CD4-positive, alpha-beta T cell treated with Interleukin-1 beta for 1 hour (primary cell): ENCODE data around the gene ALOX15.
A peak's percentile ranks its signal among the peaks of the same experiment; 100 is the strongest.
"Not testable (repeated sequence)": the region's sequence is repeated elsewhere in the genome, so short reads cannot be mapped to it uniquely, and the experiment has no call there.

ENCODE experiments used
- DNase-seq, 2 donors: peaks; one replicate each; pipeline ENCODE4 v3.0.0-alpha.2; 2020 to 2022

Gene ALOX15

DNA sequence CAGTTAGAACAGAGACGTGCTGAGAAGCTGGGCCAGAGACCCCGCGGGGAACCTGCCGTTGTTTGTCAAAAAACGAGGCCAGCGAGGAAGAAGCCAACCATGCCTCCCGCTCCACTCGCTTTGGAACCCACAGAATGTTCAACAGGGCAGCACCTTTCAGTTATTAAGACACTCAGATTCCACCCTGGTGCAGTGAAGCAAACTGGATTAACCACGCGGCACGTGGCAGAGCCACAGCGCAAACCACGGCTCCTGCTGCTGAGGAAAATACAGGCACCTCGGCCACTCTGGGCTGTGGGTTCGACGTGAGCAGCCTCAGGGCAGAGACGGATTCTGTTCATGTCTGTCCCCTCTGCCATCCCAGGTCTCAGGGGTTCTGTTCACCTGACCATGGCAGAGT lies 24.4 kb downstream of the ALOX15 start:
- DNase-seq = no peak

DNA sequence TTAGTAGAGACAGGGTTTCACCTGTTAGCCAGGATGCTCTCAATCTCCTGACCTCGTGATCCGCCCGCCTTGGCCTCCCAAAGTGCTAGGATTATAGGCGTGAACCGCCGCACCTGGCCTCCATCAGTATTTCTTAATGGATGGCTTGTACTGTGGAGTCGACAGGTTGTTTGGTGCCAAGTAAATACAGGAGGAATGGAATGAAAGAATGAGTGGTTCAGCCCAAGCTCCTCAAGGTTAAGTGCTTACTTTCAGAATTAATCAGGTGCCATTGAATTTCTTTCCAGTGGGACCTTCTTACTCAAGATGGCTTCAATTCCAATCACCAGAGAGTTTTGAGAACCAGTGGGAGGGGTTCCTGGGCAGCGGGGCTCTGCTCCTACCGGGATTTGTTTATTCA lies 25.0 kb downstream of the ALOX15 start:
- no peak for DNase-seq

DNA sequence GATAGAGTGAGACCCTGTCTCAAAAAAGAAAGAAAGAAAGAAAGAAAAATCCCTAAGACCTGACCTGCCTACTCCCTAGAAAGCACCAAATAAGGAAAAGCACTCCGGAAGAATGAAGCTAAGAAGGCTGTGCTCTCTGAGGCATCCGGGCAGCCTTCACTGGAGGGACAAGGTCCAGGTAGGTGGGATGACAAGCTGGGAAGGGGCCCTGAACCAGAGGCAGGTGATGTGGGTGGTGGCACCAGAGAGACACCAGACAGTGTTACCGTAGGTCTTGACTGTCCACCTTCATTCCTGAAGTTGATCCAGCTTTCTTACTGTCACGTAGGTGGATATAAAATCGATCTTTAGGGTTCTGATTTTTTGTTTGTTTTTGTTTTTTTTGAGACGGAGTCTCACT lies 30.8 kb downstream of the ALOX15 start:
- DNase-seq = no peak

DNA sequence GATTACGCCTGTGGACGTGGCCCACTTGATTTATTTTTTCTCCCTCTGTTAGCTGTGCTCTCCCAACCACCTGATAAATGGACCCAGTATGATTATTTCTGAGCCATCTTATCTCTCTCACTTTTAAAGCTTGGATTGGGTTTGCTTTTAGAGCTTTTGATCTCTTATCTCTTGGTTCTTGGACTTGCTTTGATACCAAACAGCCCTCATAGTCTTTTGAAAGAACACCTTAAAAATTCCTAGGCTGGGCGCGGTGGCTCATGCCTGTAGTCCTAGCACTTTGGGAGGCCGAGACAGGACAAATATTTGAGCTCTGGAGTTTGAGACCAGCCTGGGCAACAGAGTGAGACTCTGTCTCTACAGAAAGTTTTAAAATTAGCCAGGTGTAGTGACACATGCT lies 31.3 kb downstream of the ALOX15 start:
- no peak for DNase-seq

DNA sequence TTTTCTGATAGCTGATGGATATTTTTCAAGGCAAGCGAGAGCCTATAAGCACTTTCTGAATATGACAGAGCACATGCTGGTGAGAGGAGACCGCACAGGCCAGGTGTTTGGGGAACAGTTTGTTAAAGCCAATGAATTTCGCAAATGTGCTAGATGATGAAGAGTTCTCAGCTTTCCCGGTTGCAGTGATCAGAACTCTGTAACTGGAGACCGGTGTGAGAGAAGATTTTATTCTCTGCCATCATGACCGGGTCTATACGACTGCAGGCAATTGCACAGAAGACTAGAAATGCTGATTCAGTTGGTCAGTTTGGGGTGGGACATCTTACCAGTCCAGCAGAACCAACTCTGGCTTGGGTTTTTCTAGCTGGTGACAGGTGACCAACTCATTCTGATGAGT lies 31.7 kb downstream of the ALOX15 start:
- DNase-seq = no peak

DNA sequence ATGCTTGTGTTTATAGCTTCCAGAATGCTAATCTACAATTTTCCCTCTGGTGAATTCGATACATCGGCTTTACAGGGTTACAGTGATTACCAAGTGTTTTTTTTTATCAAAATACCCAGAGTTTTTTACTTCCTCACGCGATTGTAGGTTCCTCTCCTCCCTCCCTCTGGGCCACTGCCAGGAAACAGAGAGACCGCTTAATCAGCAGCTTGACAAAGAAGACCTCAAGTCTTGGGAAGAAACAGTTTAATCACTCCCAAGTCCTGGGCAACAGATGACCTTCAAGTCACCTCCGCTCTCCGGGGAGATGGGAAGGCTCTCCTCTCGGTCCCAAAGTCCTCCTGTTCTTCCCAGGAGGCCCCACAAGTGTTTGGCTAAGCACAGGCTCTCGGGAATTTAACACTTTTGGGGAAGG lies 33.7 kb downstream of the ALOX15 start:
- DNase-seq = peak in 1 of 2 donors; percentile 25

DNA sequence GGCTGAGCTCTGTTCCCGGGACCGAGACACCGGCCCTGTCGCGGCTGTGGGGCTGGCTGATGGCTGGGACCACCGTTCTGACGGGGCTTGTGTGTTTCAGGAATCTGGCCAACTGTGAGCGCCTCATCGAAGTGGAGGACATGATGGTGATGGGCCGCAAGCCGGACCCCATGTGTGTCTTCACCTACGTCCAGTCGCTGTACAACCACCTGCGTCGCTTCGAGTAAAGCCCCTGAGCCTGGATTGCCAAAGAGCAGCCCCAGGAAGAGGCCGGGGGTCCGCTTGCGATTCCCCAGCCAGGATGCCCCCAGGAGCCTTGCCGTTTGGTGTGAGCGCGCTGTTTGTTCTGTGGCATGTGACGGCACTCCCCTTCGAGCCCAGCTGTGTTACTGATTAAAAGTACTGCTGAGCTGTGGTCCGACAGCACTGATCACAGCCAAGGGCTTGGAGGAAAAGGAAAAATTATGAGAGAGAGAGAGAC lies 34.2 kb downstream of the ALOX15 start:
- no peak for DNase-seq

DNA sequence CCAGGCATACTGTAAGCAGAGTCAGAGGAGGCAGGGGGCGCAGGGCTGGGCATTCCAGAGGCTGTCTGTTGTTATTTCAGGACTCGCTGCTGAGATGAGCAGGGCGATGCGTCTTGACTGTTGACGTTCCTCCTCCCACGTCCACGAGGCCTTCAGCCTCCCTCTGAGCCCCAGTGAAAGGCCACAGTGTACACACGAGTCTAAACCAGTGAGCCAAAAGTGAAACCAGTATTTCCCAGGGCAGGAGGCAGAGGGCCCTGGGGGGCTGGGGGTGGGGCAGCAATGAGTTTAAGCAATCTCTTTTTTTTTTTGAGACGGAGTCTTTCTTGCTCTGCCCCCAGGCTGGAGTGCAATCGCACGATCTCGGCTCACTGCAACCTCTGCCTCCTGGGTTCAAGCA lies 35.7 kb downstream of the ALOX15 start:
- no peak for DNase-seq

DNA sequence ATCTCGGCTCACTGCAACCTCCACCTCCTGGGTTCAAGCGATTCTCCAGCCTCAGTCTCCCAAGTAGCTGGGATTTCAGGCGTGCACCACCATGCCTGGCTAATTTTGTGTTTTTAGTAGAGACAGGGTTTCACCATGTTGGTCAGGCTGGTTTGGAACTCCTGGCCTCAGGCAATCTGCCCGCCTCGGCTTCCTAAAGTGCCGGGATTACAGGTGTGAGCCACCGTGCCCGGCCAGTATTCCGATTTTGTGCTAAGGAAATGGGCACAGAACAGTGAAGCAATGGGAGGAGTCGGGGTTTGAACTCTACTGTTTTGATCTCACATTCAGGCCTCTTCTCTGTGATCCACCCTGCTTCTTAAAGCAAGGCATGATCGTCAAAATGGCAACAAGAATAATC lies 36.7 kb downstream of the ALOX15 start:
- DNase-seq = not testable (repeated sequence)

DNA sequence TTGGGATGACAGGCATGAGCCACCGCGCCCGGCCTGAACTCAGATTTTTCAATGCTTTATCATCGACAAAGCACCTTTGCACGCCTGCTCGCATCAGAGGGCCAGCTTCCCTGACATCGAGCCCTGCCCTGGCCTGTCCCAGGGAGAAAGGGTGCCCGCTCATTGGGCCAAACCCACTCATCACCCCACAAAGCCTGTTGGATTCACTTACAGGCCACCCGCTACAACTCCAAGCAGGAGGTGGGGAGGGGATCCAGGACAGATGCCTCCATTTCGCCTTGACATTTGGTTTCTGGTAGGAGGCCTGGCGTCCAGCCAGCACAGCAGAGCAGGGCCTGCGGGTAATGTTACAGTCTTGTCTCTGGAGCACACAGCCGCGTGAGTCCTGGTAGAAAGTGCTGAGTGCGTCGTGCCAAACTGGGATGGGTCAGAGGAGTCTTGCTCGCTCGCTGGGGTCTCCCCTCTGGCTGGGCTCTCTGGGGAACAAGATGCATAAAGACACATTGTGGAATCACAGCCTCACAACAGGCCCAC lies 37.3 kb downstream of the ALOX15 start:
- DNase-seq = no peak

DNA sequence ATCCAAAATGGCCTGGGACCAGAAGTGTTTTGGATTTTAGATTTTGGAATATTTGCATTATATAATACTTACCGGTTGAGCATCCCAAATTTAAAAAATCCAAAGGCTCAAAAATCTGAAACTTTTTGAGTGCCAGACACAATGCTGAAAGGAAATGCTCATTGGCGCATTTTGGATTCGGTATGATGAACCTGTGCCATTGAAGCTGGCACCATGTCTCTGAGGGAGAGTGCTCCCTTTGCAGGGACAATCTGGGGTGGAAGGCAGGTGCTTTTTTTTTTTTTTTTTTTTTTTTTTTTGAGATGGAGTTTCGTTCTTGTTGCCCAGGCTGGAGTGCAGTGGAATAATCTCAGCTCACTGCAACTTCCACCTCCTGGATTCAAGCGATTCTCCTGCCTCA lies 39.4 kb downstream of the ALOX15 start:
- DNase-seq = no peak

DNA sequence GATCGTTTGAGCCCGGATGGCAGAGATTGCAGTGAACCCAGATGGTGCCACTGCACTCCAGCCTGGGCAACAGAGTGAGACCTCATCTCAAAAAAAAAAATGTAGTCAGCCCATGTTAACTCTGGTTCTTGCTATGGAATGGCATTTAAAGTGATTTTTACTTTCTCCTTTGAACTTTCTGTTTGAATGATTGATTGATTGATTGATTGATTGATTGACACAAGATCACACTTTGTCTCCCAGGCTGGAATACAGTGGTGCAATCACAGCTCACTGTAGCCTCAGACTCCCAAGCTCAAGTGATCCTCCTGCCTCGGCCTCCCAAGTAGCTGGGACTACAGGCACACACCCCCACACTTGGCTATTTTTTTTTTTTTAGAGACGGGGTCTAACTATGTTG lies 40.2 kb downstream of the ALOX15 start:
- DNase-seq = no peak

DNA sequence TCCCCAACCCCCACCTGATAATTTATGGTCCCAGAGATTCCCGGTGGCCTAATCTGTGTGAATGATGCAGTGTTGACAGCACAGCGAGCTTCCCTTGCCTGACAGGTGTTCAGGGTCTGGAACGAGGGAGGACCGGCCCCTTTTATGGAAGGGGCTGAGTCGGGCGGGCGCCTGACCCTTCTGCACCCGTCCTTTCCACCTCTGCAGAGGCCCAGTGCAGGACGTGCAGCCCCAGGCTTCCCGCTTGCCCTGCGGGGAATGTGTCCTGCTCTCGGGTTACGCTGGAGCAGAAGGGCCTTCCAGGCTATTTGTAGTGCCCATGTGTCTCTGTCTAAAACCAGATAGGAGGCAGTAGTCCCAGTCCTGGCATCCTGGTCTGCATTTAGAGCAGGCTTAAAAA lies 40.9 kb downstream of the ALOX15 start:
- DNase-seq = no peak

DNA sequence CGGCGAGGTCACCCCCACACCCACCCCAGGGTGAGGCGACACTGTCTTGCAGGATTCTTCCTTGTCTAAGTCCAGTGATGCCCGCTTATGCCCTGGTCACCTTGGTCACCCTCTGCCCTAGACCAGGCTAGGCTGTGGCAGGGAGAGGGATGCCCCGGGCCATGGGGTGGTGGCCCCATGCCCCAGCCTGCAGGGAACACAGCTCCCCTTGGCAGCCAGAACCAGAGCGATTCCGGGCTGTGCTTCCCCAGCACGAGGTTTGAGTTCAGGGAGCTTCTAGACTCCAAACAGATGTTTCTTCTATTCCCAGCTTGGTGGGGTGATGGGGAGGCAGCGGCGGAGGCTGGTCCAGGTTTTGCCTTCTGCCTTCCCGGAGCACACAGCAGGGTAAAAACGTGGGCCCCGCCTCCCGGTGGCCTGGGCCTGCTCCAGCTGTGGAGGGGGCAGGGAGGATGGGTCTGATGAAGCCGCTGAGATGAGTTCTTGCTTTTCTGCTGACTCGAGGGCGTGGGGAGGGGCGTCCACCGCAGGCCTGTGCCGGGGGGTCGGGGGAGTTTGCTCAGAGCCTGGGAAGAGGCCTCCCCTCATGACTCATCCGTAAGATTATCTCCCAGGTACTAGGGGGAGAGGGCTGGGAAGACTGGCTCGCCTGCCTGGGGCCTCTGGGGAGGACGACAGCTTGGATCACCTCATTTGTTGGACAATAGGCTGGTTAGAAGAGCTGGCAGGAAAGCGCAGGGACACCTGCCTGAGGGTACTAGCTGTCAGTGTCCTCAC lies 41.8 kb downstream of the ALOX15 start:
- DNase-seq = no peak

DNA sequence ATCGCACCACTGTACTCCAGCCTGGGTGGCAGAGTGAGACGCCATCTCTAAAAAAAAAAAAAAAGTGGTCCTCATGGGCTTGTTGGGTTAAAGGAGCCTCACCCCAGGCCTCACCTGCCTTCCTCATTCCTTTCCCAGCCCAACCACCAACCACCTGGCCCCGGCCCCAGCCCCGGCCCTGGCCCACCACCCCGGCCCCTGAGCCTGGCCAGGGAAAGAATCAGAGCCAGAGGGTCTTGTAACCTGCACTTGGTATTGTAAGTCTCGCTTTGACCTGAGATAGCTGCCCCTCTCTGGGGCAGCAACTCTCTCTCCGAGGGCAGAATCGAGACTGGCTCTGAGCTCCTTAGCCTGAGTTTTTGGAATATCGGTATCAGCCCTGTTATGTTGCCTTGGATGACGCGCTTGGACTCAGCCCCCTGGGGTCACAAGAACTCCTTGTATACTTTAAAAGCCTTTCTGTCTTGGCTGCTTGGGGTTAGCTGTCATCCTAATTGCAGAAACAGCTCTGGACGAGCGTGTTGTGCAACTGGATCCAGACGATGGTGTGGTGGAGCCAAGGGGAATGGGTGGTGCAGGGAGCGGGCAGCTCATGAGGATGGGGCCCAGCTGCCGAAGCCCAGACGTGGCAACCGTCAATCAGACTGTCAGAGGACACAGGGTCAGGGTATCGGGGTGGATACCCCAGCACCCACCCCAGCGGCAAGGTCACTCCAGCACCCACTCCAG lies 42.5 kb downstream of the ALOX15 start:
- no peak for DNase-seq

DNA sequence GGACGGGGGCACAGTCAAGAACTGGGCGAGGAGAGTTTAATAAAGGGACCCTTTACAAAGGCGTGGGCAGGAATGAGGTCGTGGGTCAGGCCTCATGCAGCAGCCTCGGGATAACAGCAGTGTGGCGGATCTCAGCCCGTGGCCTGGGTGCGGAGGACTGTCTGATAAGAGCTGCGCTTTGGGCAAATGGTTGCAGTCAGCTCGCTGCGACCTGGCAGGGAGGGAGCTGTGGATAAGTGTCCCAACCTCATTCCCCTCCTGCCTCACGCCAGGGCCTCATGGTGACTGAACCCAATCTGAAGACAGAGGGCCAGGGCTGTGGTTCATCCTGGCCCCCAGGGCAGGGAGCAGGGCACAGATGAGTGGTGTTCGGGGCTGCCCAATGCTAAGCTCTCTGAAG lies 43.5 kb downstream of the ALOX15 start:
- DNase-seq = no peak

DNA sequence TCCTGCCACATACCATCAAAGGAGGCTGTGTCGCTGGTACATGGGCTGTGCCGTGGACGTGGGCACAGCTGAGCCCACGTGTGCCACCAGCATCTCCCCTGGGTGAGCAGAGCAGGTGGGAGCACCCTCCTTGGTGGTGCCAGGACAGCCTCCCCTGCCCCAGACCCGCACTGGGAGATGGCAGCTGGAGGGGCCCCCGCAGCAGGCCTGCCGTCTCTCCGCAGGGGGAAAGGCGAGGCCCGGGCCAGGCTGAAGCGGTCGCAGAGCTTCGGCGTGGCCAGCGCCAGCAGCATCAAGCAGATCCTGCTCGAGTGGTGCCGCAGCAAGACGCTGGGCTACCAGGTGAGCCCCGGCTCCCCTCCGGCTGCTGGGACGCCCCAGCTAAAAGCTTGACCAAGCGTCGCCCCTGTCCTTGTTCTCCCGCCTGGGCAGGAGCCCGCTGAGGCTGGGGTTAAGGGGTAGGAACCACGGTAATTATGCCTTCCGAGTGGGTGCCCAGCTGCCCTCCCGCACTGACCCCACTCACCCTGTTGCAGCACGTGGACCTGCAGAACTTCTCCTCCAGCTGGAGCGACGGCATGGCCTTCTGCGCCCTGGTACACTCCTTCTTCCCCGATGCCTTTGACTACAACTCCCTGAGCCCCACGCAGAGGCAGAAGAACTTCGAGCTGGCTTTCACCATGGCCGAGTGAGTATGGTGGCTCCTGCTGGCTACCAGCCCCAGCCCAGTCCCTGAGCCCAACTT lies 44.7 kb downstream of the ALOX15 start:
- DNase-seq = no peak

DNA sequence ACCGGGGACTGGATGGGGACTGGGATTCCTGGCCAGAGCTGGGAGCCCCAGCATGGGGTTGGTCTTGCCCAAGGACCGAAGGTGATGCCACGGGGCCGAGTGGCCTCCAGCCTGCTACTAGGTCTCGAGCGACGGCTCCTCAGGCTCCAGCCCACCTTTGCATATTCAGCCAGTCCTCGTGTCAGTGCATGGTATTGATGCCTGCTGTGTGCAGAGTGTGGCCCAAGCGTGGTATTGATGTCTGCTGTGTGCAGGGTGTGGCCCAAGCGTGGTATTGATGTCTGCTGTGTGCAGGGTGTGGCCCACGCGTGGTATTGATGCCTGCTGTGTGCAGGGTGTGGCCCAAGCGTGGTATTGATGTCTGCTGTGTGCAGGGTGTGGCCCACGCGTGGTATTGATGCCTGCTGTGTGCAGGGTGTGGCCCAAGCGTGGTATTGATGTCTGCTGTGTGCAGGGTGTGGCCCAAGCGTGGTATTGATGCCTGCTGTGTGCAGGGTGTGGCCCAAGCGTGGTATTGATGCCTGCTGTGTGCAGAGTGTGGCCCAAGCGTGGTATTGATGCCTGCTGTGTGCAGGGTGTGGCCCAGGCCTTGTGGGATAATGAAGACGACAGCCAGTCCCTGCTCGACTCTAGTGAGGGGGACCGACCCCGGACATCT lies 45.7 kb downstream of the ALOX15 start:
- not testable (repeated sequence) for DNase-seq

DNA sequence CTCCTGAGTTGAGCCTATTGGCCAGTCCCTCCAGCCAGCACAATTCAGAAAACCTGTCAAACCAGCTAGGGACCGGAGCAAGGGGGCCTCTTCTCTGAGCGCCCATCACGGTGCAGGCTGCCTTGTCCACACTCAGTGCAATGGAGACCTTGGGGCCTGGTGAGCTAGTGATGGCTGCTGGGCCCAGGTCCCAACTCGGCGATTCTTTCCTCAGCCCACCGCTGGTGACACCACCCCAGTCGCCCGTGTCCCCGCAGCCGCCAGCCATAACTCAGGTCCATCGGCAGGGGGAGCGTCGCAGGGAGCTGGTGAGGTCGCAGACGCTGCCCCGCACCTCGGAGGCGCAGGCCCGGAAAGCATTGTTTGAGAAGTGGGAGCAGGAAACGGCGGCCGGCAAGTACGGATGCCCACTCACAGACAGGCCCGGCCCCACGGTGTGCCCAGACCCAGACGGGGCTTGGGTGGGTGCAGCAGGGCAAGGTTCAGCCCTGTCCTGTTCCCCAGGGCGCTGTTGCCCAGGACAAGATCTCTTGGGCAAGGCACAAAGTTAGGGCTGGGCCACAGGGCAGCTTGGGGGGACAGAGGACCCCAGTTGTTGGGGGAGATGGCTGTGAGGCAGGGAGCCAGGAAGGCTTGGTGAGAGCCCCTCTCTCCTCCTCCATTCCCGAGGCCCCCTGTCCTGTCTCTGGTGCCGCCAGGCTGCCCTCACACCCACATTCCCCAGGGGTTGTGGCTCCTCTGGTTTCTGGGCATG lies 46.4 kb downstream of the ALOX15 start:
- peak; percentile 7 to 30 for DNase-seq

DNA sequence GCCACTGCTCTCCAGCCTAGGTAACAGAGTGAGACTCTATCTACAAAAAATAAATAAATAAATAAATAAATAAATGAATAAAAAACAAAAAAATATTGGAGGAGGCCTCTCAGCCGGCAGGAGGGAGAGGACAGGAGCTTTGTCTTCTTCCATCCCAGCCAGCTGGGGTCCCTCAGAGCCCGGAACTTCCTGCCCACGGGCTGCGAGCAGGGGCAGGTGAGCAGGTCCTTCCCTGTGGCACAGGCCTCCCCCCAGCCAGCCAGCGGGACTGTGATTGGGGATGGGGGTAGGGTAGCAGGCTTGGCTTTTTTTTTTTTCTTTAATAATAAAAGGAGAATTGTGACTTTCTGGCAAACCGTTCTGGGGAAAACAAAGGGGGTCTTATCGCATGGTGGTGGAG lies 47.1 kb downstream of the ALOX15 start:
- no peak for DNase-seq

DNA sequence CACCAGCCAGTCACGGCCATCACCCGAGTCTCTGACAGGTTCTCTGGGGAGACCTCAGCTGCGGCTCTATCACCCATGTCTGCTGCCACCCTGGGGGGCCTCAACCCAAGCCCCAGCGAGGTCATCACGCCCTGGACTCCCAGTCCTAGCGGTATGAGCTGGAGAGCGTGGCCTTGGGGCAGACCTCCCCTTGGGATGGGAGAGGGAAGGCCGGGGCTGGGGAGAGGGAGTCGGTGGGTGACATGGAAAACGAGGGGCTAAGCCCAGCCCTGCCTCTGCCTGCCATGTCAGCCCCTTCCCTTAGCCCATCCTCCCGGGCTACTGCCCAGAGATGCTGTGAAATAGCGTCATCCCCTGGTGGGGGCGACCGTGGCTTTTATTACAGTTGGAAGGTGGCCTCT lies 48.5 kb downstream of the ALOX15 start:
- no peak for DNase-seq
